DMS153 treated with DMSO at 0.1 percent for 48 hours (cell line): ENCODE data around the gene ZNF639.
A peak's percentile ranks its signal among the peaks of the same experiment; 100 is the strongest.

Experiments used
- DNase-seq: peaks from one replicate; lab custom pipeline; 2025; ENCODE audit not compliant: unreplicated experiment; lab: John Stamatoyannopoulos, UW

ZNF639 gene

DNA sequence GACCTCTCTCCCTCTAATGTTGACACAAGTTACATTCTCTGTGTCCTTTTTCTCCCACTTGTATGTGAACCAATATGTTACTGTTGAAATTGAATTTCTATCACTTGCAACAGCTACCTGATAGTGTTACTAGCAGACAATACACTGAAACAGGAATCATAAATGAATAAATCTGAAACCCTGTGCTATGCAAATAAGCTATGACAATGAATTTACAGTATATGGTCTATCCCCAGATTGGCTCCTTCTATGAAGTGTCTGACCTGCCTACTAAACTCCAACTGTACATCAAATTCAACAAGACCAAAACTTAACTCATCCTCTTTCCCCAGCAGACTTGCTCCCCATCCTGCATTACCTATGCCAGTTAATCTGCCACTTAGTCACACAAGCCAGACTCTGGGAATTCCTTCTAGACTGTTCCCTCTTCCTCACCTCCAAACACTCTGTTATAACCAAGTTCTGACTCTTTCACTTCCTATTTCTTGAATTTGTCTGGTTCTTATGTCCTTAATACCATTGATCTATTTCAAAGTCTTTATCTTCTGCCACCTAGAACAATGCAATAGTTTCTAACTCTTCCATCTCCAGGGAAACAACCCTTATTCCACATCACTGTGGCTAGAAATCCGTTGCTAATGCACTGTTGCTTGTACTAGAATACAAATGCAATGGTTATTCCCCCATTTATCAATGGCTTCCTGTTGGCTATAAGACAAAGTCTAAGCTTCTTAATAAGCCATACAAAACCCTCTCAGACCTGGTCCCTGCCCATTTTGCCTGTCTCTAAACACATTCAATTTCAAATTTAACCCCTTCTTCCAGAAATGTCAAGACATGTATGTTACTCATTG lies 13.4 kb upstream of the ZNF639 start:
- DNase-seq: no peak

DNA sequence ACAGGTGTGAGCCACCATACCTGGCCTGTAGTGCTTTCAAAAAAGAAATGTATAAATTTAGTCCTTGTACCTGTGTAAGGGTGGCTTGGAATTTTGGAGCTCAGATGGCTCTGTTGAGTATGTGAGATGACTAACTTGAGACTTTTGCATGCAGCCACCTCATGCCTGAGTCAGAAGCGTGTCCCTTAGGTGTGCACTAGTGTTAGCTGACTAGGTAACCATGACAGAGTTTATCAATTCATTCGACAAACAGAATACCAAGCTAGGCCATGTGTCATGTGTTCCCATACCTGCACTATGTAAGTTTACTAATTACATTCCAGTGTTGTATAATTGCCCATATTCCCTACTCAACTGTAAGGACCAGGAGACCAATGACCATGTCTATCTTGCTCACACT lies 4.0 kb upstream of the ZNF639 start:
- no peak for DNase-seq

DNA sequence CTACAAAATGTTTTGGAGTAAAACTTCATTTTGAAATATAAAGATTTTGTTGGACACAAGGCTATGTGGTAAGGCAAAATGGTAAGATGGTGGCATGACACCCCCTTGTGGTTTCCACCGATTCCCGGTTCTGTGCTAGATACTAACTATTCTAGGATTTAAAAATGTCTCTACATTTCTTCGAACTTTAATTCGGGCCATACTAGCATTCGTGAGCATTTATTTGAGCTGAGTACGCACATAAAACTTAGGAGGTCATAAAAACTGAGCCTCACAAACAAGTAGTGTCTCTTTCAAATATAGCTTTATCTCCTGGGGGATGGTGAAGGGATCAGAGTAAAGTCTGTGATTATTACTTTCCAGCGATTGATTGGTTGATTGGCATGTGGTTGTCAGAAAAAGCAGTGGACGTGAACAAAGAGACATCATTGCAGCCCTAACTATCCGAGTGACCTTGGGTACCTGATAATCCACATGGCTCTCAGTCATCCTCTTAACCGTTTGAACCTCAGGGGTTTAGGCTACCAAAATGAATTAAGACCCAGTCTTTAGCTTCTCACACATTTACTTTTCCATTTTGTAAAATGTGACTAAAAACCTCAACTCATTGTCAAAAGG lies 1.1 kb upstream of the ZNF639 start:
- DNase-seq: no peak

DNA sequence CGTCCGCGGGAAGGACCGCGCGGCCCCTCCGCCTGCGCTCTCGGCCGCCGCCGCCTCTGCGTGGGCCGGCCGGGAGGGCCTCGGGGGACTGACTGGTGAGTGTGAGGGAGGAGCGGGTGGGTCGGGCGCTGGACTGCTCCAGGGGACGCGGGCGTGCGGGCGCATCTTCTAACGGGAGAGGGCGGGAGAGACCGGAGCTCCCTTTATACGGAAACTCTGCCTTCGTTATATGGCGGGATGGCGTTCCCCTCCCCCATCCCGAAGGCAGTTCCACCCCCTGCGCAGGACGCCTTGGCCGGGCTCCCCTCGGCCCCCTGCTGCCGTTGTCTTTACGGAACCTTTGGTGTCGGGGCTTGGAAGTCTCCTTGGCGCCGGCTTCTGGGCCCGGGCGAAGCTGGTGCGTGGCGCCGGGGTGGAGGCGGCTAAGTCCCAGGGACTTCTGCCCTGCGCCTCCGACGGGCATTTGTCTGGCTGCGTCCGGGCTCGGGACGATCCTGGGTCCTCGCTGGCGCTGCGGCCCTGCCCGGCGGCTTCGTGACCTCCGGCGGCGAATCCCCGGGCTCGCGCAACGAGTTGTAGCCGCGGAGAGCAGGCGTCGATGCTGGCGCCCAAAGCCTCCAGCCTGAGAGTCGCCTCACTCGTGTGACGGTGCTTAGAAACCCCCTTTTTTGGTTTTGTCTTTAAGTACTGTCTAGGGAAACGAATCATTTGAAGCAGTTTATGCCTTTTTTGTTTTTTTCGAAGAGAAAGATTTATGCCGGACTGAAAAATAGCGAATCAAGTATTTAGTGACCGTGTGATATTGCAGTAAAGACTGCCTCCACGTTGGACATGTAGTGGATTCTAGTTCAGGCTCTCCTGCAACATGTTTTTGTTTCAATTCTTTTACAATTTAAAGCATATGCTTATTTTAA lies 623 bp downstream of the ZNF639 start:
- peak; percentile 53 for DNase-seq

DNA sequence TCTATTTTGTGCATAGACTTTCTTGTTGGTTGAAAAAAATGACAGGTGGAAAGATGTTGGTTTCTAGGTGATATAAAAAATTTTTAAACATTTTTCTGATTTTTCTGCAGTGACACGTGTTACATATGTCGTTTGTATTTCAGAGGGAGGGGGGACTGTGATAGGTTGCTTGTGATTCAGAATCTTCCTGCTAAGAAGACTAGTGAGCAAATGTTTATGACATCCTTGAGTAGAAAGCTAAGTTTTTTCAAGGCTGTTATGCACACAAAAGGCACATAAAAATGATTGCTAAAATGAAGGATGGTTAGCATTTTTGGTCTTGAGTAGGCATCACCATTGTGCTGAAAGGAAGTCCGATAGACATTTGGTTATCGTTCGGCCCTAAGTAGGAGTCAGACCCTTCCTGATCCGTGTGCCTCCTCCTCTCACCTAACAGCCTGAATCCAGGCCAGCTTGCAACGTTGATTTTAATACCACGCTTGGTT lies 1.5 kb downstream of the ZNF639 start:
- no peak for DNase-seq

DNA sequence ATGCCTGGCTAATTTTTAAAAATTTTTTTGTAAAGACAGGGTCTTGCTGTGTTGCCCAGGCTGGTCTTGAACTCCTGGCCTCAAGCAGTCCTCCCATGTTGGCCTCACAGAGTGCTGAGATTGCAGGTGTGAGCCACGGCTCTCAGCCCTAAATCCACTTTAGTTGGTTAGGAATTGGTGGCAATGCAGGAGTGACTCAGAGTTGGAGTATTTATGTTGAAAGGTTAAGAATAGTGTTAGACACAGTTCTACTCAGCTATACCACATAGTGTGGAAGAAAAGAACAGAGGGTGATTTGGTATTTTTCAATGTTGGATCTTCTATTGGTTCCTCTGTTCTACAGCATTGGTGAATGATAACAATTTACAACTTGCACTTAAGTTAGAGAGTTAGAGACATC lies 7.6 kb downstream of the ZNF639 start:
- no peak for DNase-seq

GRCh38 chr3:179332240-179332639 lies 9.4 kb downstream of the ZNF639 start:
- DNase-seq: no peak

- no peak for DNase-seq
These were observed 10.3 kb downstream of the ZNF639 start for GRCh38 chr3:179333084-179333483.

DNA sequence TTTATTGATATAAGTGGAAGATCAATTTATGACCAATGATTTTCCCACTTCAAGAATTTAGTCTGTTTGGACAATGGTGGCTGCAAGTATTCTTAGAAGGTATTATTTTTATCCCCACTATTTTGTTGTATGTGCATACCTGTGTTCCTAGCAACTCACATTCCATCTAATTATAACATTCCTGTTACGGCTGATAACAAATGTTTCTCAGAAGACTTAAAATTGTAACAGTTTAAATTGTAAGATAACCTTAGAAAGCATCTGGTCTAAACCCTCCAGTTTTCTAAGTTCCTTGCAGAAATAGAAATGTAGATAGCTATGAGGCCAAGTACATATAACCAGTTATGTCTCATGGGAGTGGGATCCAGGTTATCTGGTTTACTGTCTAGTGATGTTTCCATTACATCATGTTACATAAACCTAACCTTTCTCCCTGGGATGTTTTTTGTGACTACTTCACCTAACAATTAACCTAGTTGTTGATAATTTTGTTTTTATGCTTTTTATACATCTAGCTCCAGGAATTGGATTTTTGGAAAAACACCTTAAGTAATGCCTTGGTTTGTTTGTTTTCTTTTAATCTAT lies 13.6 kb downstream of the ZNF639 start:
- DNase-seq: no peak

DNA sequence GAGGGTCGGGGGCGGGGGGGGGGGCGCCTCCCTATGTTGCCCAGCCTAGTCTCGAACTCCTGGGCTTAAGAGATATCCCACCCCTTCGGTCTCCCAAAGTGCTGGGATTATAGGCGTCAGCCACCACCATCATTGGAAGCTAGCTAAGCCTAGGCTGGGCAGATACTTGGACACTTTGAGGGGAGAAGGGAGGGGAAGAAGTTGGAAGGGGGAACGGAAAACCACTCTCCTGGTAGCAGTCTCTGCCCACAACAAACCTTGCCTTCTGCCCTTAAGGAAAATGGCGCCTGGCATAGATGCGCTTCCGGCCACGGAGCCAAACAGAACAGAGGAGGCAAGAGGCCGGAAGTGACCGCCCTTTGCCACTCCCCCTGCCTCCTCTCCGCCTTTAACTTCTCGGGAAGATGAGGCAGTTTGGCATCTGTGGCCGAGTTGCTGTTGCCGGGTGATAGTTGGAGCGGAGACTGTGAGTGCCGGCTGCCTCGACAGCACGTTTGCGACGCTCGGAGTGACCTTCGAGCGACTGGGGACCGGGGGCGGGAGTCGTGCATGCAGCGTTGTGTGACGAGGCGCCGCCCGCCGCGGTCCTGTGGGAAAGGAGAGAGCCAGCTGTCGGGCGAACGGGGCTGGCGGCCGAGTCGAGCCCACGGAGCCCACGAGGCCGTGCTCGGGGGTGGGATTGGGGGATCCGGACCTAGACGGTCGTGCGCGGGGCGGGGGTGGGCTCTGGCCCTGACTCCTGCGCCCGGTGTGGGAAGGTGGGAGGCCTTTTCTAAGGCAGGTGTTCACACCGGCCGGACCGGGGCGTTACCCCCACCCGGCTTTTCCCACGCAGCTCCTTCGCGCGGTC lies 24.7 kb downstream of the ZNF639 start, which contains the start of gene MFN1:
MFN1 (plus strand) TSS at position 365 of the 850 bp plus-strand sequence. CDS start 1,143 bp downstream, outside the sequence.
- peak; percentile 89 for DNase-seq

- DNase-seq: no peak
These were observed 25.6 kb downstream of the ZNF639 start for GRCh38 chr3:179348325-179349013.

DNA sequence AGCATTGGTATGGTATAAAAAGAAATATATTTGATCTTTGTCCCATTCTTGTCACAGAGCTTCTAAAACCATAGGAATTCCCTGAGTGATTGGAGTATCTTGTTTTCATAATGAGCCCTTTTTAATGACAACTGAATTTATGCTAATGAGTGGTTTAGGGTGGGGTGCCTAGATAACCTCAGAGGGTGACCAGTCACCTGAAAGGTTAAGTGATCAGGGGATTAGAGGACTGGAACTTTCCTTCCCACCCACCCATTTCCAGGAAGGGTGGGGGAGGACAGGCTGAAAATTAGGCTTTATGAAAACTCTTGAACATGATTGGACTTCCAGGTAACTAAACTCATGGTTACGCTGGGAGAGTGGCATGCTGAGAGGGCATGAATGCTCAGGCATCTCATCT lies 33.2 kb downstream of the ZNF639 start:
- DNase-seq: no peak

DNA sequence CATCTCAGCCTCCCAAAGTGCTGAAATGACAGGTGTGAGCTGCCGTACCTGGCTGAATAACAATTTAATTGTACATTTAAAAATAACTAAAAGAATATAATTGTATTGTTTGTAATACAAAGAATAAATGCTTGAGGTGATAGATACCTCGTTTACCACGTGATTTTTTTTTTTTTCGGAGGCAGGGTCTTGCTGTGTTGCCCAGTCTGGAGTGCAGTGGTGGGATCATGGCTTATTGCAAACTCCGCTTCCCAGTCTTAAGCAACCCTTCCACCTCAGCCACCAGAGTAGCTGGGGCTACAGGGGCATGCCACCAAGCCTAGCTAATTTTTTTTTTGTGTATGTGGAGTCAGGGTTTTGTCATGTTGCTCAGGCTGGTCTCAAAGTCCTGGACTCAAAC lies 40.5 kb downstream of the ZNF639 start:
- DNase-seq: no peak

DNA sequence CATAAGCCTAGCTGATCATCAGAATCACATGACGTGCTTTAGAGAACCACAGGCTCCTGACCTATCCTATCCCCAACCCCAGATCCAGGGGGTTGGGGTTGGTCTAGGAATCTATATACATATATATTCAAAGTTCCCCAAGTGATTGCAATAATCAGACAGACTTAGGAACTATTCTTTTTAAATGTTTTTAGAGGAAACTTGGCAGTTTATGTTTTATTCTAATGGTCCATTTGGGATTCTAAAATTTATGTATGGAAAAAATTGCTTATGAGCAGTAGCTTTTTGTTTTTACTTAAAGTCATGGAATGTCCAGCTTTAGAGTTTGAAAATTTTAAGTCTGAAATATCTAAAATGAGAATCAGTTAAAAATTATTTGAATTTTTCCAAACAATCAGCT lies 46.8 kb downstream of the ZNF639 start:
- no peak for DNase-seq

GRCh38 chr3:179373938-179374337 lies 51.1 kb downstream of the ZNF639 start:
- DNase-seq: no peak

DNA sequence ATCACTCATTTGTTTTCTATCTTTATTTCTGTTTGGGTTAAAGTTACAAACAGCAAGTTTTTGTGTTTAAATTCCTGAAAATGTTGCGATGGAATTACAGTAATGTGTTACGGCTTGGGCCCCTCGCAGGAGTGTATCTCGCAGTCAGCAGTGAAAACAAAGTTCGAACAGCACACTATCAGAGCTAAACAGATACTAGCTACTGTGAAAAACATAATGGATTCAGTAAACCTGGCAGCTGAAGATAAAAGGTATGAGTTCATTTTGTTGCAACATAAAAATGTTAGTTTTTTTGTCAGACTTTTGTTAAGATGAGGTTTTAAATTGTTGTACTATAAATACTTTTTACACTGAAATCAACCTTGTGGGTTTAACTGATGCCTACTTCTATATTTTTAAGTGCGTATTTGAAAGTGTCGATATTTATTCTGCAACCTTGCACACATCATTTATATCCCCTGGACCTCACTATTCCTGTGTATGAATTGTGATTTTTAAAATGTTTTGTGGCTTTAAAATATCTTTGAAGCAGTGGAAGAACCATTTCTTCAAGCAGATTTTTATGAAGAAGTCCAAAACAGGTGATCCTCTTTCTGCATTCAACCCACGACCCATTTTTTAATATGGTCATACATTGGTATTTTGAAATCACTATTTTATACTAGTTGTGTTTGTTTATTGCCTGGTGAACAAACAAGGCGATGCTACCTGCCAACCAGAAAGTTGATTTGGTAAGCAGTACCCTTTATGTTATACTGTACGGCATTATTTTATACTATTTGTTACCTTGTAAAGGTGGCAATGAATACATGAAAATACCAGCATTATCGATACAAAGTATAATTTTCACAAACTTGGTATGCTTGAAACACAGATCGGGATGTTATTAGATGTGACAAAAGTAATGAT lies 52.5 kb downstream of the ZNF639 start:
- no peak for DNase-seq

GRCh38 chr3:179376474-179376873 lies 53.6 kb downstream of the ZNF639 start:
- no peak for DNase-seq
